Aorta (tissue), 5 donors: ENCODE results near the gene PLA2R1. TPM values are rescaled to one million over a fixed set of nuclear protein-coding genes. Genes with fewer than 3 reads are reported as not detected.

Source experiments
- ATAC-seq: fragments of 200-7000 bp; cut with Tn5 transposase; one replicate; pipeline ENCODE4 v1.9.1; 2022; ENCODE audit warnings: moderate library complexity; ENCODE audit not compliant: low FRiP score
- DNase-seq, 2 donors: peaks; one replicate each; pipeline ENCODE4 v3.0.0-alpha.2; 2020
- H3K27ac ChIP-seq, 2 donors: one replicate each; pipeline ENCODE4 v1.5.1; 2013; ENCODE audit warnings: low read length in 2 of 2, mild to moderate bottlenecking in 2 of 2, moderate library complexity in 2 of 2, control low read depth in 1 of 2, inconsistent platforms in 1 of 2, low read depth in 1 of 2
- H3K27me3 ChIP-seq, 2 donors: one replicate each; pipeline ENCODE4 v1.6.1; 2013; ENCODE audit warnings: control low read depth in 1 of 2, low read length in 1 of 2, mild to moderate bottlenecking in 1 of 2, moderate library complexity in 1 of 2; ENCODE audit not compliant: insufficient read depth in 2 of 2, control insufficient read depth in 1 of 2
- H3K36me3 ChIP-seq, 2 donors: one replicate each; pipeline ENCODE4 v1.6.1; 2013; ENCODE audit warnings: control low read depth in 1 of 2, low read length in 1 of 2, mild to moderate bottlenecking in 1 of 2; ENCODE audit not compliant: insufficient read depth in 2 of 2, control insufficient read depth in 1 of 2
- H3K4me1 ChIP-seq, 2 donors: one replicate each; pipeline ENCODE4 v1.6.1; 2013; ENCODE audit warnings: low read length in 2 of 2, control low read depth in 1 of 2, mild to moderate bottlenecking in 1 of 2, moderate library complexity in 1 of 2; ENCODE audit not compliant: insufficient read depth in 2 of 2, control insufficient read depth in 1 of 2
- H3K4me3 ChIP-seq, 2 donors: one replicate each; pipeline ENCODE4 v1.5.1; 2013; ENCODE audit warnings: low read length in 2 of 2, control low read depth in 1 of 2, mild to moderate bottlenecking in 1 of 2
- H3K9me3 ChIP-seq: one replicate; pipeline ENCODE4 v1.6.1; 2013; ENCODE audit warnings: mild to moderate bottlenecking, low read length; ENCODE audit not compliant: control insufficient read depth
- WGBS, 2 donors: extraction: QIAGEN DNeasy Blood & Tissue Kit; methylation state at CpG; one replicate each; pipeline ENCODE4 v1.1.7; 2013; 5-methylcytosine and 5-hydroxymethylcytosine counted together
- intact Hi-C, 2 donors: fragments of 100-400 bp; cut with DNase I; formaldehyde crosslinking; loops; one replicate each; pipeline versions ENCODE4 v1.14.2 to v1.15.0; 2022
- polyA plus RNA-seq, 2 donors: library from polyadenylated mRNA; stranded (reverse); fragments of 200-250 nt; gene quantifications; one replicate each; pipeline ENCODE4 v1.2.3, GENCODE V29; 2013
- total RNA-seq, 2 donors: library from RNA; stranded (reverse); fragmentation: NEBNext Ultra II Directional; extraction: Animal tissue kit (Norgen Biotek cat#: 25700); gene quantifications; one replicate each; pipeline ENCODE4 v1.2.1, GENCODE V29; 2021
- donor health status: healthy with polysubstance abuse.
- donor health status: Bipolar disorder and iron deficiency.
- donor health status: DM: no; HTN: no; CAD: no.
- donor health status: DM: no; HTN: no; CAD: no.
- donor health status: DM: yes; HTN: yes; CAD: no.

The PLA2R1 gene
- total and polyA plus RNA-seq, 4 donors: 7.9 to 34.9 (median 30.0) TPM

DNA sequence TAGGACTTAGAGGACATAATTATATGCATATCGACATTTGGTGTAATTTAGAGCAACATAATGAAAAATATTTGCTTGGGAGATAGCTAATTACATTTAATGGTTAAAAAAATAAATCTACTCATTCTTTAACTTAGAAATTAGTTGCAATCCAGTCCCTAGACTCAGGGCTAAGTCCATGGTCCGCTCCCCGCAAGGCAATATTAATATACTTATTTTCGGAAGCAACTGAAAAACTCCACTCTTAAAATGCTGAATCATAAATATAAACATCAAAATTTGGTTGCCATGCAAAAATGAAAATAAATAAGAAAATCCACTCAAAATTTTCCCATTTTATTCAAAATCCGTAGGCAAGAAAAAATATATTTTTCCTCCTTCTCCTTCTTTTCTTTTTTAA is 164.7 kb downstream of the PLA2R1 start:
- DNase-seq (no peak), ATAC-seq (no peak)
- Histone ChIP-seq H3K27ac (no peak overlapping the region), H3K27me3 (no peaks in the 10 kb centered on the region), H3K36me3 (no peaks in the 10 kb centered on the region), H3K4me3 (no peak overlapping the region), H3K4me1 (no peaks in the 10 kb centered on the region), H3K9me3 (no peaks in the 10 kb centered on the region)
- intact Hi-C loops: no loop called here
- 94 to 96% methylated on average over 5 of the region's 5 CpGs for WGBS, 2 donors

DNA sequence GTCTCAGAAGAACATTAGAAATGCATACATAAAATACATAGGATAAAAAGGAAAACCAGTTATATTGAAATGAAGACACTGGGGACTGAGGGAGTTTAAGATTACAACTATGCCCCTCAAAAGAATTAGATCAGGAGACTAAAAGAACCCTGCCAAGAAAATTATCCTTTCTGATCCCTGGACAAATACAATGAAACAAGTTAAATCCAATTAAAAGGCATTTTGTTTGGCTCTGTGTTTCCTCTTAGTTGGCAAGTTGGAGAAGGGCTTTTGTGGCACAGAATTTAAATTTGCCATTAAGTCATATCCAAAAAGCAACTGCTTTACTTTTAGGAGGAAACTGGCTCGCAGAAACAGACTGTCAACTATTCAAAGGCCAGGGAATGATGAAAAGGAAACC is 165.3 kb downstream of the PLA2R1 start:
- no peaks in the 10 kb centered on the region for H3K27me3 ChIP-seq
- no peak for ATAC-seq
- WGBS, 2 donors: 23 to 30% methylated on average over 1 of the region's 1 CpG
- H3K36me3 ChIP-seq: no peaks in the 10 kb centered on the region
- H3K9me3 ChIP-seq: no peaks in the 10 kb centered on the region
- H3K27ac ChIP-seq: no peak overlapping the region
- intact Hi-C loops: no loop called here
- DNase-seq: no peak
- H3K4me3 ChIP-seq: no peak overlapping the region
- H3K4me1 ChIP-seq: no peaks in the 10 kb centered on the region

DNA sequence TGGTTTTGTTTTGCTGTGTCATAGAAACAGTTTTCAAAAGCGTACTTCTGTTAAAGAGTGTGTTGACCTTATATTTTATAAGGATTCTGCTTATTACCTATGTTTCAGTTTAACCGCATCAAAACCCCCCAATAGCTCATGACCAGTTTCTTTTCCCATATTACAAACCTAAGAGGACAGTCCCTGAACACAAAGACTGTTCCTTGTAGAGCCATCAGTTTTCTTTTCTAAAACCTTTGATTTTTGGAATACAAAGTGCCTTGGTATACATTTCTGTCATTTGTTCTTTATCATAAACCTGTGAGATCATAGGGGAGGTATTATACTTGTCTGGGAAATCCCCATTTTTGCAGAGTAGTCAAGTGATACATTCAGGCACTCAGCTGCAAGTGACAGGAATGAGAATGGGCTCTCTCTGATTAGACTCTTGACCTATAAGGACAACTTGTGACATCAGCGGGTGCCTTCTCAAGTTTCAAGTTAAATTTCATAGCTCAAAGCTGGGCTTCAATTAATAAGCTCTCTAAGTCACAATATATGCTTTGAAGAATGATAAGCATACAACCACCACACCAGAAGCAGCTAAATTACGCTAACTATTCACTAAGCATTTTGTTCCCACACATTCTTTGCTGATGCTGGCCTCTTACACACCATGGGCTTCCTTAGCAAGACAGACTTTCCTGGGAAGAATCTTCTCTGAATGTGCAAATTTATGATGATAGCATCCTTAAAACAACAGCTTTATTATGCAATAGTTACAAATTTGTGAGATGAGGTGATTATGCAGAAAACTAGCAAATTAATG is 167.0 kb downstream of the PLA2R1 start:
- Histone ChIP-seq H3K4me3 (no peak overlapping the region), H3K4me1 (no peaks in the 10 kb centered on the region), H3K36me3 (no peaks in the 10 kb centered on the region), H3K27ac (no peak overlapping the region), H3K9me3 (no peaks in the 10 kb centered on the region), H3K27me3 (peaks cover 0 to 1% of the 10 kb centered on the region in 2 donors)
- intact Hi-C loops: no loop called here
- ATAC-seq (no peak), DNase-seq (no peak)
- 64 to 70% methylated on average over 4 of the region's 4 CpGs for WGBS, 2 donors

DNA sequence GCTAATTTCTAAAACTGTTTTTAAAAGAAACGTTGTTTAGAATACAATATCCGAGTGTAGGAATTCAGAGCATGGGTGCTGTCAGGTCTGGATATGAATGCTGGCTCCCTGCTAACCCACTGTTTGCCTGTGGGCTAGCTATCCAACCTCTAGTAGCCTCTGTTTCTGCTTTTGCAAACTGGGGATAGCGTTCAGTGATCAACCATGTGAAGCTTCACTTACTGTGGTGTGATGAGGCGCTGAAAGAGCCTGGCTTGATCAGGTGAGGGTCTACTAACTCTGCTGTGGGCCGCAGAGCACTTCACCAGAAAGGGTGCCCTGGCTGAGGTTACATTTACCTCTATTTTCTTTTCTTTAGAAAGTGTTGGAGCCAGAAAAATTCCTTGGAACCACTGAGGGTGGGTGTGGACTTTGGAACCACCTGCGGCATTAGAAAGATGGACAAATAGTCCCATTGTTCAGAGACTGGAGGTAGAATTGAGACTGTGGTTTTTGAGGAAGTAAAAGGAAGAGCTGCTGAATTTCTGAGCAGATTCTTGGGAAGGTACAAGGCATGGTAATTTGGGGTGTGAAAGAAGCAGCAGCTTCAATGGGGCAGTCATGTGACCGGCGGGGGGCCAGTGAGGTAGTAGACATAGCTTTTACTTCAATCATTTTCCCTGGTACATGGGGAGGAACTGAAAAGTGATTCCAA is 168.1 kb downstream of the PLA2R1 start:
- no peak overlapping the region for H3K27ac ChIP-seq
- intact Hi-C loops: no loop called here
- 86 to 91% methylated on average over 8 of the region's 8 CpGs for WGBS, 2 donors
- no peak overlapping the region for H3K4me3 ChIP-seq
- no peaks in the 10 kb centered on the region for H3K9me3 ChIP-seq
- ATAC-seq: no peak
- no peaks in the 10 kb centered on the region for H3K36me3 ChIP-seq
- DNase-seq: no peak
- no peaks in the 10 kb centered on the region for H3K4me1 ChIP-seq
- peaks cover 0 to 1% of the 10 kb centered on the region in 2 donors for H3K27me3 ChIP-seq

DNA sequence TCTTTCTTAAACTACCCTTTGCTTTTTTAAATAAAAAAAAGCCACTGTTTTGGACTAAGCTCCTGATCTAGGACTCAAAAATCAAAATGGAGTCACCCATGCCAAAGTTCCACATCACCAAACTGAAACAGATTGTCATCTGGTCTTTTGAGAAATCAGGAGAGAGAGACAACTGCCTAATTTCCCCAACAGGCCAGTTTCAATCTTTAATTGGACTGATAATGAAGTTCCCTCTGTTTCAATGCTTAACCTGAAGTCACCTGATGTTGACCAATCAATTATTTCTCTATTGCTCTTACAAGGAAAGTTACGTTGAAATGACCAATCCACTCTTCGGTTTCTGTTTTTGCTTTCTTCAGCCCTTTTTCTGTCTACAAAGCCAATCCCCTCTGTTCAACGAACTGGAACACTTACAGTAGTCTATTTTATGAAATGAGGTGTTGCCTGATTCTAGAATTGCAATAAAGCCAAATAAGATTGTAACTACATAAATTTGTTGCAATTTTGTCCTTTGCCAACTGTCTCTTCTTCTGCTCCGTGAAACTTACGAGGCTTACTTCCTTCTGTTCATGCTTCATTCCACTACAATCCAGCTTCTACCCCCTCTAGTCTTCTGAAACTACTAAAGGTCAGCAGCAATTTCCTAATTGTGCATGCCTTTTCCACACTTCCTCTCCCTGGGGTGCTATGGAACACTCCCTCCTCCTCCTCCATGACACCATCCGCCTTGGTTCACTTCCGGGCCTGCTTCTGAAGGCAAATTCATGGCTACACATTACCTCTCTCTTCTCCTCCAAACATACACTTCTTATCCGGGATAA is 169.2 kb downstream of the PLA2R1 start:
- intact Hi-C loops: no loop called here
- WGBS, 2 donors: 91% methylated on average over 8 of the region's 8 CpGs
- Histone ChIP-seq H3K27ac (no peak overlapping the region), H3K4me3 (no peak overlapping the region), H3K27me3 (peaks cover 0 to 1% of the 10 kb centered on the region in 2 donors), H3K9me3 (no peaks in the 10 kb centered on the region), H3K4me1 (no peaks in the 10 kb centered on the region), H3K36me3 (no peaks in the 10 kb centered on the region)
- ATAC-seq (no peak), DNase-seq (peak in 1 of 2 donors; percentile 44)

DNA sequence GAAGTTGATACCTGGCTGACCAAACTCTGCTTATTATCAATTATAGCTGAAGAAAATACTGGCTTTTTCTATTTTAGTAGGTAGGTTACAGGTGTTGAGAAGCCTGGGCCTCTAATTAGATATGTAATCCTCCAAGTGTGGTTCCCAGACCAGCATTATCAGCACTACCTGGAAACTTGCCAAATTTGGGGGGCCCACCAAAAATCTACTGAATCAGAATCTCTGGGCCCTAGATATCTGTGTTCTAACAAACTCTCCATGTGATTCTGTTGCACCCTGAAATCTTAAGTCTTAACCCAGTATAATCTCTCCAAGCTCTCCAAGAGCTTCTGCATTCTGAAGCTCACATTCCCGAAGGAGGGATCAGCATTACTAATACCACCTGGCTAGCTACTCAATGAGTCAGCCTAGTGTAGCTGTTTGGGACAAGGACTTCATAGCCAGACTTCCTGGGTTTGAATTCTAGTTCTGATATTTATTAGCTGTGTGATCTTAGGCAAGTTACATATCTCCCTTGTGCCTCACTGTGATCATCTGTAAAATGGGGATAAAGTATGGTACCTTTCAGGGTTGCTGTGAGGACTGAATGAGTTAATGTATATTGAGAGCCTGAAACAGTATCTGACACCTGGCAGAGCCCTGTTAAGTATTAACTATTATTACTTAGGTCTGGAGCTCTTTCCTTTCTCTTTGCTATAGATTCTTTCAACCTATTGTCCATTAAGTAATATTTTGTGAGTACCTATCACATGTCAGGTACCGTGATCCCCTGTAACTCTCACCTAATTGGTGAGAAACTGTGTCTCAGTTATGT is 170.3 kb downstream of the PLA2R1 start:
- intact Hi-C loops: no loop called here
- Histone ChIP-seq H3K4me3 (no peak overlapping the region), H3K36me3 (no peaks in the 10 kb centered on the region), H3K27me3 (peaks cover 0 to 1% of the 10 kb centered on the region in 2 donors), H3K27ac (no peak overlapping the region), H3K4me1 (no peaks in the 10 kb centered on the region), H3K9me3 (no peaks in the 10 kb centered on the region)
- ATAC-seq: no peak
- DNase-seq: no peak
- WGBS, 2 donors: 83 to 84% methylated on average over 2 of the region's 2 CpGs

DNA sequence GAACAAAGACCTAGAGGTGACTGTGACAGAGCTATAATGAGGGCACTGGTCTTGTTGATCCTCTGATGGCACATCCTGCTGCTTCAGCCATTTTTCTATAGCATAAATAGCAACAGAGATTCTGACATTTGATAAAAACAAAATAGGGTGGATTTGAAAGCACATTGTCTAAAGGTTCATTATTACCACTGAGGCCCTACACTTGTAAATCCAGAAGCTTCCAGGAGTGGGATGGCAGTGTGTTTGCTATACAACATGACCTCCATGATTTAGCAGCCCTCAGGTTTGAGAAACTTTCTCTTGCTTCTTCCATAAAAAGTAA is 171.2 kb downstream of the PLA2R1 start:
- ATAC-seq (no peak), DNase-seq (no peak)
- no peak overlapping the region for H3K4me3 ChIP-seq
- no peaks in the 10 kb centered on the region for H3K9me3 ChIP-seq
- intact Hi-C loops: no loop called here
- H3K36me3 ChIP-seq: no peaks in the 10 kb centered on the region
- no peaks in the 10 kb centered on the region for H3K4me1 ChIP-seq
- peaks cover 0 to 1% of the 10 kb centered on the region in 2 donors for H3K27me3 ChIP-seq
- no peak overlapping the region for H3K27ac ChIP-seq

DNA sequence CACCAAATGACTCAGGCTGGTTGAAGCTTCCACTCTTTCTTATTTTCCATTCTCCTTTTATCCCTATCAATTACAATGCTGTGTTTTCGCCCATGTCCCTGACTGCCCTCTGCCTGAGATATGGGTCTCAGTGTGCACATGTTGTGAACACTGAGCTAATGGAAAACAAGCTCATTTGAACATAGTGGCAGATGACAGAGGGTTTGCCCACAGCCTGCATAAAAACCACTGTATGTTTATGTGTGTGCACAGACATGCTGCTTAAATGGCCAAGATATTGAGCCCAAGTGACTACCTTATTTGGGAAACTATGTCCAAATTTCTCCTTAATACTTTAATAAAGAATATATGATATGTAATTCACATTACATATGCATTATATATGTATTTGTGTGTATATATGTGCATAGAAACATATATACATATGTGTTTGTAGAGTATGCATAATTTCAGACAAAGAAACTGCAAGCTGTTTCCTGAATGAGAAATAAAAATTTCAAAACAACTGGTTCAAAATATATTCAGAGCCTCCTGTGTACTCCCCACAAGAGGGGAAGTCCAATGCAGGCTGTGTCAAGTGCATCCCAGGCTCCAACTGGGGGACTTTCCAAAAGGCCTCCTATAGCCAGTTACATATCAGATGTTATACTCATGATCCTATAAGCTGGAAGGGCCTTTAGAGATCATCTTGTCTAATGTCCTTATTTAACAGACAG is 171.7 kb downstream of the PLA2R1 start:
- Histone ChIP-seq H3K9me3 (no peaks in the 10 kb centered on the region), H3K4me1 (no peaks in the 10 kb centered on the region), H3K36me3 (no peaks in the 10 kb centered on the region), H3K4me3 (no peak overlapping the region), H3K27me3 (peaks cover 0 to 1% of the 10 kb centered on the region in 2 donors), H3K27ac (no peak overlapping the region)
- DNase-seq: peak in 1 of 2 donors; percentile 41
- WGBS, 2 donors: 93 to 97% methylated on average over 1 of the region's 1 CpG
- intact Hi-C loops: no loop called here
- ATAC-seq: no peak
